Pons (tissue), 1 donor: ENCODE results near the gene BICD1.
A peak's percentile ranks its signal among the peaks of the same experiment; 100 is the strongest.

ENCODE experiments used
- DNase-seq: peaks from one replicate; pipeline ENCODE4 v3.0.0-alpha.2; 2016; ENCODE audit warnings: low spot score

The BICD1 gene

GRCh38 chr12:32104572-32105355 is 1.9 kb upstream of the BICD1 start:
- DNase-seq = no peak

GRCh38 chr12:32105986-32106516 is 596 bp upstream of the BICD1 start:
- peak; percentile 35 for DNase-seq

DNA sequence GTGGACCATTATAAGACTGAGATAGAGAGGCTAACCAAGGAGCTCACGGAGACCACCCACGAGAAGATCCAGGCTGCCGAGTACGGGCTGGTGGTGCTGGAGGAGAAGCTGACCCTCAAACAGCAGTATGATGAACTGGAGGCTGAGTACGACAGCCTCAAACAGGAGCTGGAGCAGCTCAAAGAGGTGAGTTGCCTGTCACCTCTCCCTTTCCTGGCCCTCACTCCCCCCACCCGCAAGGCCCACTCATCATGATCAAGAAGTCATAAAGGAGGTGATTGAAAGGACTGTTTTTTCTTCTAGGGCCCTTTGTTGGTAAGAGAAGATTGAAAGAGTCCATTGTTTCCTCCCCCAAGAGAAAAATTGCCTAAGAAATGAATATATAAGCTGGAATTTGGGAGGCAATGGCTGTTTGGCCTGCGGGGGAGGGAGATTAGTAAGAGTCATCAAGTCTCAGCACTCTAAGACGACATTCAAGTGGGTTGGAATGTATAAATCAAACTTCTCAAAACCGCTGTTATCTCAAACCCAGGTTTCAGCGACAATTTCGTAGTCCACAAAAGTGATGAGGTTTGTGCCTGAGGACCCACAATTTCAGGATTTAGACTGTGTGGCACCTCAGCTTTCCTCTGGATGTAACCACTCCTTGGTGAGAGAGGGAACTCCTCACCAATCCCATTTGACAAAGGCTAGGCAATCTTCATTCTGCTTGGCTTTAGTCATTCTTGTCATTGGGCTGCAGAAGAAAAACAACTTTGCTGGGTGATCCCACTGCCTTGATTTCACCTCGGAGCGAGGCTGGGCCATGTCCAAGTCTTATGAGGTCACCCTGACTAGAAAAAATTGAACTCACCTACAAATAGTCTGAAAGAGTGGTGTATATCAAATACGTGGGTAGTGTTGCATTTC is 966 bp downstream of the BICD1 start:
- DNase-seq = peak; percentile 53

- peak; percentile 16 for DNase-seq
Measured at GRCh38 chr12:32108787-32109186, 2.1 kb downstream of the BICD1 start.

DNA sequence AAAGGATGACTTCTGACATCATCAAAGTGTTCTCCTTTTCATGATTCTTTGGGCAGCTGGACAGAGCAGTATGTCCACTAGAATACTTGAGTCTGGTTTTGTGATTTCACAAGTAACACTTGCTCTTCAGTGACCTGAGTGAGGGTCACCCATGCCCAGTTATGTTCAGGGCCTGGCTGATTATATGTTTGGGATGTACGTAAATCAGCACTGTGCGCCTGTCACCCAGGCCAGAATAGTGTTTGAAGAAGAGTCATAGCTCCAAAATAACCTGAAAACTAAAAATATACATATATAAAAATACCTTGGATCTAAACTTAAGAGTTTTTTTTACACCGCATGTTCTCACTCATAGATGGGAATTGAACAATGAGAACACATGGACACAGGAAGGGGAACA is 3.8 kb downstream of the BICD1 start:
- DNase-seq = no peak

GRCh38 chr12:32110942-32111341 is 4.3 kb downstream of the BICD1 start:
- no peak for DNase-seq

DNA sequence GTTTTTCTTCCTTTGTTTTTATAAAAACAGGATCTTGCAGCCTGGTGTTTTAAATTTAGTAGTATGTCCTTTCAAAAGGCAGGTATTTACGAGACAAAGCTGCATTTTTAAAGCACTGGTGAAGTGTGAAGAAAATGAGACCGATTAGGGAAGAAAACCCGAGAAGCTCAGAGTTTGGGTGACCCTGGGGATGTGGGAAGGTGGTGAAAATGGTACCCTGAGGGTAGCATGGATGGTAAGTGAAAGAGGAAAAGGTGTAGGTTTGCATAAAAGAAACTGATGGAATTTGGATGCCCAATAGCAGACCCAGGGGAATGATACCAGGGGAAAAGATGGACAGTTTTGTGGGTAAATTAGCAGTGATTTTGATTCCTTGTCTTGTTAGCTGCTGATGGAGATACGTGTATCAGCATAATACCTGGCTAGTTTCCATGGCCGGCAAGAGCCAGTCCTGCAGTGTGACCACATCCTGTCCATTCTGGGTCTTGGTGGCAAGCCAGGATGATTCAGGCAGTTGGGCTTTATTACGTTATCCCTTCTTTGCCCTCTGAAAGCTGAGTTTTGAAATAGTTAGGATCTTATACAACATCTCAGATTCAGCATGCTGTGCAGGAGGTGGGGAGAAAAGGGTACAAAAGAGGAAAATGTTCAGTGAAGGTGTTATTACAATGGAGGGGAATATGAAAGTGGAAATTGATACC is 8.9 kb downstream of the BICD1 start:
- DNase-seq = peak; percentile 55

GRCh38 chr12:32116897-32117296 is 10.2 kb downstream of the BICD1 start:
- no peak for DNase-seq

DNA sequence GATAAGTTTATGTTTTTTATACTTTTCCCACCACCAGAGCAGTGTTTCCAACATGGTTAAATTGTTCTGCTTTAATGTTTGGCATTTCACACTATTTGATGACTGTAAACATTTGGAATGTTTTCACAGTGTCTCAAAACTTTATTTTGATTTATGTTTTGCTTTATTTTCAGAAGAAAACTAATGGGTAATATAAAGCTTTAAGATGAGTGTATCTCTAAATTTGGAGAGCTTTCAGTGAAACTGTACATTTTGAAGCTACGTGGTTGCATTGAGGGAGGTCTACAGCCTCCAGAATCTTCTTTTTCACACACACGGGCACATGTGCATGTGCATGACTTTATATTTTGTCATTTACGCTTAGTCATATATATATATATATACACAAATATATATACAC is 10.7 kb downstream of the BICD1 start:
- DNase-seq = no peak

- no peak for DNase-seq
Measured at GRCh38 chr12:32118806-32119205, 12.2 kb downstream of the BICD1 start.

DNA sequence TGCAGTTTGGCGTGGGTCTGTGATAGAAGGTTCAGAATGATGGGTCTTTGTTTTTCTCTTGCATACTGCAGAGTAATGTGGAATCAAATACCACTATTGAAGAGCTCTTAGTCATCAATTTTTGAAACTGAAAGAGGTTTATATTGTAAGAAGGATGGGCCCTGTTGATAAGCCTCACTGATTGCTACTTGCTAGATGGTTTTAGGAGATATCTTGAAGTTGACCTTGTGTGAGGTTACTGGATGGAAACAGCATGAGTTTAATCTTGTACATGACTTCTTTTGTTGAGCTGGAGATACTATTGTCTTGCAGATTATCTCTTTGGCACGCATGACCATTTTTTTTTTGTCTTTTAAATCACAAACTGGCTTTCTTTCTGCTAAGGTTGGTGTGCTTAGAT is 13.8 kb downstream of the BICD1 start:
- no peak for DNase-seq

DNA sequence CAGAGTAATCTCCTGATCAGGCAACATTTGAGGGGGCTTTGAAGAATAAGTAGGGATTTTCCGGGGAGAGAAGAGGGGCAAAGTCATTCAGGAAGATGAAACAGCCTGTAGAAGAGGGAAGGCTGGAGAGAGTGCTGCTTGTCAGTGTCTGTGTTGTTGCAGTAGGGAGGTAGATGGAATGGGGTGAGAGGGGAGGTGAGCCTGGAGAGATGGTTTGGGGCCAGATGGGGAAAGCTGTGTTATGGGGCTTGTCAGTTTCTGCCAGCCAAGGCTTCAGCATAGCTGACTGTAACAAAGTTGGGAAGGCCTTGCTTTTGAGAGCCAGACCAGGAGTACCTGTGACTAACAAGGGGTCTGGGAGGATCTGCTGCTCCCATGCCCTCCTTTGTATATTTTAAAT is 18.0 kb downstream of the BICD1 start:
- no peak for DNase-seq

DNA sequence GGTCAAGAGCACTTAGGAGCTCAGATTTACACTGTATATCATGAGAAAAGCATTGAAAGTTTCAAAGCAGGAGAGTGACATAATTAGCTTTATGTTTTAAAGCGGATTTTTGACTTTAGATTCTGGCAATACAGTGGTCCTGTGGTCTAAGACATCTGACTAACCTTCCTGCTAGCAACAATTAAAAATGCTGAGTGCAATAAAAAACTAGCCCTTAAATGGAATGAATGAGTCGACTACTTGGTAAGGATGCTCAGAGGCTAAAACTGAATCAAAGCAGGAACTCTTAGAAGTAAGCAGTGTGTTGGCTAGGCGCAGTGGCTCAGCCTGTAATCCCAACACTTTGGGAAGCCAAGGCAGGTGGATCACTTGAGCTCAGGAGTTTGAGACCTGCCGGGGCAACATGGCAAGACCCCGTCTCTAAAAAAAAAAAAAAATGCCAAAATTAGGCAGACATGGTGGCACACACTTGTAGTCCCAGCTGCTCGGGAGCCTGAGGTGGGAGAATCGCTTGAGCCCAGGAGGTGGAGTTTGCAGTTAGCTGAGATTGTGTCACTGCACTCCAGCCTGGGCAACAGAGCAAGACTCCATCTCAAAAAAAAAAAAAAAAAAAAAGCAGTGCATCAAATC is 18.9 kb downstream of the BICD1 start:
- DNase-seq = no peak

DNA sequence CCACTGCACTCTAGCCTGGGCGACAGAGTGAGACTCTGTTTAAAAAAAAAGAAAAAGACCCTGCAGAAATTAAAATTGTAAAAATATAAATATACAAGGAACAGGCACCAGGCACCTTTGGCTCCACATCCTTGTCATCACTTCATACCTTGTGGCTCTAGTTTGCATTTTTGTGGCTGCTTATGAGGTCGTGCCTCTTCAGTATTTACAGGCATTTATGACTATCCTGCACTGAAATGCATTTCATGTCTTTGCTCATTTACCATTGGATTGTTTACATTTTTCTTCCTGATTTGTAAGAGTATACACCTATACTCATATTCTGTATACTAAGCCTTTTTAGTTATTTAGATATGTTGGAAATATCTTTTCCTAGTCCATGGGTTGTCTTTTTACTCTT is 20.1 kb downstream of the BICD1 start:
- DNase-seq = no peak

GRCh38 chr12:32131666-32132065 is 25.0 kb downstream of the BICD1 start:
- DNase-seq = no peak

GRCh38 chr12:32134101-32134888 is 27.6 kb downstream of the BICD1 start:
- DNase-seq = no peak

DNA sequence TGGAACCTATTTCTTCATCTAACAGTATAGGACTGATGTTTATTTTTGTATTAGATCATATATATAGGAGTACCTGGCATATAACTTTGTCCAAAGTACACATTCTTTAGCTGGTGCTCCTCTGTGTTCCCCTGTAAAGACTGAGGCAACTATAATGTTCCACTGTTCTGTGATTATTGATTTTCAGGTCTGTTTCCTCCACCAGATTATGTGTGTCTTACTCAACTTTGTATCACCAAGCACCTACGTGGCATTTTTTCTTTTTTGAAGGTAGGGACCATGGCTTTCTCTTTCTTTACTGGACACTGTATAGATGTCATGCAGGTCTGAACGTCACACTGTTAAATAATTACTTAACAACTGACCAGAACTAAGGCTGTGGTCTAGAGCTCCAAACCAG is 29.3 kb downstream of the BICD1 start:
- no peak for DNase-seq

DNA sequence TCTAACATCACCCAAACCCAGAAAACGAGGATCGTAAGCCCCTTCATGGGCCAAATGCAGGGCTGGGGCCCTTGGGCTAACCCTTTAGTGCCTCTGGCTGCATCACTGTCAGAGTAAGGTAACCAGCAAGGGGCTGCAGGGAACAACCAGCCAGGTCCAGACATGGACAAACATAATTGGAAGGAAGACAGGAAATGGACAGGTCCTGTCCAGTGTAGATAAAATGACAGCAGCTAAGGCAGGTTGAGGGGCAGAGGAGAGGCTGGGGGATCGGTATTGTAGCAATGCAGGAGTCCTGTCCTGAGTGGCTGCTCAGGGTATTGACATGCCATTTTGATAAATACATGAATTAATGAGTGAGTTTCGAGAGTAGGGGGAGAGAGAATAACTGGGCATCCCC is 29.8 kb downstream of the BICD1 start:
- DNase-seq = no peak

GRCh38 chr12:32139064-32139421 is 32.4 kb downstream of the BICD1 start:
- peak; percentile 64 for DNase-seq

GRCh38 chr12:32140877-32141276 is 34.2 kb downstream of the BICD1 start:
- peak; percentile 38 for DNase-seq

DNA sequence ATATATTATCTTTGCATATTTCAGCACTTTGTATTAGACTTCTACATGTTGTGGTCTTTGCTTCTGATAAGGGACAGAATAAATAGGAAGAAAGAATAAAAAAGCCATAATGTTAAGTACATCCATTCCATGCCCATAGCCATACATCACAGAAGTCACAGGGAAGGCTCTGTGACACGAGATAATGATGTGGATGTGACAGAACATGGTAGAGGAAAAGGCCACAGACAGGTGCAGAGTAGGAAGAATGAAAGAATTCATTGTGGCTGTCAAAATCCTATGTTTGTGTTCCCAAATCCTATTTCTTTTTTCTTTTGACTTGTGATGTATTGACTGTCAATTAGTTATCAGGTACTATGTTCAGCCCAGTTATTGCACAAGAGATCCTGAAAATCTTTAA is 38.4 kb downstream of the BICD1 start:
- DNase-seq = no peak
